Measurements from ENCODE around the gene ARHGEF19.
"Not testable (repeated sequence)": the region's sequence is repeated elsewhere in the genome, so short reads cannot be mapped to it uniquely, and the experiment has no call there.

The ARHGEF19 gene

GRCh38 chr1:16164213-16165072 lies 48.0 kb downstream of the ARHGEF19 start:
- peak; percentile 98 for DNase-seq (ENCODE audit: low spot score)

DNA sequence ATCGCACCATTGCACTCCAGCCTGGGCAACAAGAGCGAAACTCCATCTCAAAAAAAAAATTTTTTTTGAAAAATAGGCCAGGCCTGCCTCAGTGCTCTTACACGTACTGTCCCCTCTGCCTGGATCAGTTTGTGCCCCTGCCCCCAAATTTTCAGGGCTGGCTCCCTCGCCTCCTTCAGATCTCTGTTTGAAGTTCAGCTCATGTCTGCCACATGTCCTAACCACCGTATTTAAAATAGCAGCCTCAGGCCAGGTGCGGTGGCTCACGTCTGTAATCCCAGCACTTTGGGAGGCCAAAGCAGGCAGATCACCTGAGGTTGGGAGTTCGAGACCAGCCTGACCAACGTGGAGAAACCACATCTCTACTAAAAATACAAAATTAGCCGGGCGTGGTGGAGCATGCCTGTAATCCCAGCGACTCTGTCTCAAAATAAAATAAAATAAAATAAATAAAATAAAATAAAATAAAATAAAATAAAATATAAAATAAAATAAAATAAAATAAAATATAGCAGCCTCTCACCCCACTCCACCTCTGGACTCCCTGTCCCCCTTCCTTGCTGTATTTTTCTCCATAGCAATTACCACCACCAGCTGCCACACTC lies 48.7 kb downstream of the ARHGEF19 start:
- DNase-seq (ENCODE audit: low spot score): not testable (repeated sequence)

GRCh38 chr1:16162163-16162822 lies 50.2 kb downstream of the ARHGEF19 start:
- DNase-seq (ENCODE audit: low spot score): no peak

DNA sequence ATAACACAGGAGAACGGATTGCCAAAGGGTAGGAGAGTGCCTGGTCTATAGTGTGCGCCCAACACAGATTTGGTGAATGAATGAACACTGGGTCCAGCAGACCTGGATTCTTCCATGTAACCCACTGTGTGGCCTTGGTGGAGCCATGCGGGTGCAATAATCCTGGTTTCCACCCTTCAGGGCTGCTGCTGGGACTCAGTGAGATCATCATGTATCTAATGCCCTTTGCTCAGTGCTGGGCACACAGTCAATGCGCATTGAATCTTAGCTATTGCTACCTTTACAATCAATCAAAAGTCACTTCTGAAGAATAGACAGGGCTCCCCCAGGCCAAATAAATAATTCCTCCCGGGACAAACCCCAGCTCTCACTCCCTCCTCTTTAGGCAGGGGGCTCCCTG lies 50.7 kb downstream of the ARHGEF19 start:
- DNase-seq (ENCODE audit: low spot score): no peak

GRCh38 chr1:16158993-16159831 lies 53.2 kb downstream of the ARHGEF19 start:
- no peak for DNase-seq (ENCODE audit: low spot score)

- DNase-seq (ENCODE audit: low spot score): no peak
Observed at GRCh38 chr1:16158025-16158424, 54.4 kb downstream of the ARHGEF19 start.

- DNase-seq (ENCODE audit: low spot score): no peak
Observed at GRCh38 chr1:16156848-16157495, 55.5 kb downstream of the ARHGEF19 start.

- peak; percentile 92 for DNase-seq (ENCODE audit: low spot score)
Observed at GRCh38 chr1:16155537-16156410, 56.7 kb downstream of the ARHGEF19 start, which contains the start of gene EPHA2. TSS of gene EPHA2 (minus strand) at chr1:16156069. CDS start at chr1:16155932, 137 bp downstream.

- no peak for DNase-seq (ENCODE audit: low spot score)
Observed at GRCh38 chr1:16153999-16154673, 58.3 kb downstream of the ARHGEF19 start.

DNA sequence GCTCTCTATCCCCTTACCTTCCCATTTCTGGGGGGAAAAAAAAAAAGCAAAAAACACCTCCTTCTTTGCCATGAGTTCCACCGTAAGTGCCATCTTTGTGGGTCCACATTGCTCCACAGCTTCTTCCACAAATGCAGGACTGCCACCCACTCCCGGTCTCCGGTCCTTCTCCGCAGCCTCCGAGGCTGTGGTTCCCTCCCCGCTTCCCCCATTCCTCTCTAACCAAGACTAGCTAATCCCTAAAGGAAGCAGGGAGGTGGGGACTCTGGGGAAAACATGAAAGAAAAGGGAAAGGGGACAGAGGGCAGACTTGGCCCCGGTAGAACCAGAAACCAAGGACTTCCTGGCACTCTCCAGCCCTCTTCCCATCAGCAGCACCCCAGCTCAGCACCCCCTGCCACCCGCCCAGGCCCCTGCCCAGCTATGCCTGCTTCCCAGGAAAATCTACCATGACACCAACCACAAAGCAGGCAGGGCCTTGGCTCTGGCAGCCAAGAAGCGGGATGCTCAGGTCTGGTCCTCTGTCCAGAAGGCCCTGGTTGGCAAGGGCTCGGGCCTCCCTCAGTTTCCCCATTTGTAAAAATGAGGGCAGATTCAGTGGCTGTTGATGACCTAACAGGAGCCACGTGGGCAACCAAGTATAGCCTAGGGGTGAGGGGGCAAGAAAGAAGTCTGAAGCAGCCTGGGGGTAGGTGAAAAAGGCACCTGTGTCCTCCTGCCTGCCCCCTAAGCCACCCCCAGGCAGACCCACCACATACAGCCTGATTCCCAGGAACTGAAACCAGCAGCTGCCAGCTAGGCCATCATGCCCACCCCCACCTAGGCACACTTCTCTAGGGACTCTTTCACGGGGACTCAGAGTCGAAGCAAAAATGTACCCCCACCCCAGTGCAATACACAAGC lies 59.1 kb downstream of the ARHGEF19 start:
- peak; percentile 69 for DNase-seq (ENCODE audit: low spot score)

DNA sequence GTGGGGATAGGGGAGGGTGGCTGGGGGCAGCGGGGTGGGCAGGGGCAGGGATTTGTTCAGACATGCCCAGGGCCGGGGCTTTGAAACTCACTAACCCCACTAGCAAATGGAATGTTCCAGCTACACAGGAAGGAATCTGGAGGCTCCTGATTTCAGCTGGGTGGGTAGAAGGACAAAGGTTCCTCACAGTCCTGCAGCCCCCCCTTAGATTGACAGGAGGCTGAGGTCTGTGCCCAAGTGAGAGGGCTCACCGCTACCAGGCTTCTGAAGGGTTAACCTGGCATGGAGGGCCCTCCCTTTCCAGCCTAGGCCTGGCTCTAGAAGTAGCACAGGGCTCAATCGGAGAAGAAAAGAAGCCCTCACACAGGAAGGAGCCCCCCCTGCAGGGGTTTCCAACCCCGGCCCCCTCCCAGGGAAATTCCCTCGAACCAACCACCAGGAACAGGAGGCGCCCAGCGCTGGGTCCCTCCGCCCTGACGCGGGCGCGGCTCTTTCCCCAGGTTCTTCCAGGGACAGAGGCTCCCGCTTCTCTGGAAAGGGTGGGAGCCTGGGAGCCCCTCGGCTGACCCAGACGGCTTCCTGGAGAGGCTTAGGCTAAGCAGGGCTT lies 59.9 kb downstream of the ARHGEF19 start:
- DNase-seq (ENCODE audit: low spot score): peak; percentile 67

- DNase-seq (ENCODE audit: low spot score): no peak
Observed at GRCh38 chr1:16151995-16152384, 60.5 kb downstream of the ARHGEF19 start.

DNA sequence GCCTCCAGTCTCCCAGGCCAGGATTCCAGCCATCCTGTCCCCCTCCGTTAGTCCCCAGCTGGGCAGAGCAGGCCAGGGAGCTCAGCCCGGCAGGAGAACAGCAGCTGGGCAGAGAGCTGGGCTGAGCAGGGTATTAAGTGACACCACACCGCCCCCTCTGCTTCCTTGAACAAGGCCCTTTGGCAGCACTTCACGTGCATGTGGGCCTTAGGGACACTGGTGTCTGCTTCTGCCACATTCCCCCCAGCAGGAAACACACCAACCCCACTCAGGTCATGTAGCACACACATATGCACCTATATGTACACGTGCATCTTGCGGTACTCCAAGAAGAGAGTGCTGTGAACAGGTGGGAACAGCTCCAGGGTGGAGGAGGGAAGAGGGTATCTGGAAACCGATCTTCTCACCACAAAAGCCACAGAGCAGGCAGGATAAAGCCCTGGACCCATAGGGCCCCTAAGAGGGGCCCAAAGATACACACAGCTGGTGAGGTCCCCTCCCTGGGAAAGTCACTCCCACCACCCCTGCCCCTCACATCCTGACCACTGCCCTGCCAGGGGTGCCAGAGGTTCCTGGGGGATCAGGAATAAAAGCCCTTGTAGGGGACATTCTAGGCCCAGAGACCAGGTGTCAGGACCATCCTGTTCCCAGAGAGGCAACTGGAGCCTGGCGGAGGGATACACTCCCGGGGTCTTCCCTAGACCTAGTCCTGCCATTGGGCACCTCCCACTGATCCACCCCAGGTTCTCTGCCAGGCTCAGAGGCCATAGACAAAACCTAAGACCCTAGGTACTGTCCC lies 61.1 kb downstream of the ARHGEF19 start:
- DNase-seq (ENCODE audit: low spot score): peak; percentile 74

DNA sequence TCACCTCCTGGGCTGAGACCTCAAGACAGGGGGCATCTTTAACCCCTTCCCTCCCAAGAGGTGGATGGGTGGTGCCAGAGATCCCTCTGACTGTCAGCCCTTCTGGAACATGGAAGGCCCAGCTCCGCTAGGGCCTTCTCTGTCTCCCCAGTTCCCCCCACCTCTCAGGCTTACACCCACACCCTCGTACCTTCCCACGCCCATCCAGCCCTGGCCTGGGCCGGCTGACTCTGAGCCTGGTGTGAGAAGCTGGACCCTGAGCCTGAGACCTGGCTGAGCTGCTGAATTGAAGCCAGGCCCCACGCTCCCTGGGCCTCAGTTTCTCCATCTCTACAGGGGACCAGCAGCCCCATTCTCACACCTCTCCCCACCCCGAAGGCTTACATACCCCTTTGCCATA lies 61.9 kb downstream of the ARHGEF19 start:
- DNase-seq (ENCODE audit: low spot score): no peak

DNA sequence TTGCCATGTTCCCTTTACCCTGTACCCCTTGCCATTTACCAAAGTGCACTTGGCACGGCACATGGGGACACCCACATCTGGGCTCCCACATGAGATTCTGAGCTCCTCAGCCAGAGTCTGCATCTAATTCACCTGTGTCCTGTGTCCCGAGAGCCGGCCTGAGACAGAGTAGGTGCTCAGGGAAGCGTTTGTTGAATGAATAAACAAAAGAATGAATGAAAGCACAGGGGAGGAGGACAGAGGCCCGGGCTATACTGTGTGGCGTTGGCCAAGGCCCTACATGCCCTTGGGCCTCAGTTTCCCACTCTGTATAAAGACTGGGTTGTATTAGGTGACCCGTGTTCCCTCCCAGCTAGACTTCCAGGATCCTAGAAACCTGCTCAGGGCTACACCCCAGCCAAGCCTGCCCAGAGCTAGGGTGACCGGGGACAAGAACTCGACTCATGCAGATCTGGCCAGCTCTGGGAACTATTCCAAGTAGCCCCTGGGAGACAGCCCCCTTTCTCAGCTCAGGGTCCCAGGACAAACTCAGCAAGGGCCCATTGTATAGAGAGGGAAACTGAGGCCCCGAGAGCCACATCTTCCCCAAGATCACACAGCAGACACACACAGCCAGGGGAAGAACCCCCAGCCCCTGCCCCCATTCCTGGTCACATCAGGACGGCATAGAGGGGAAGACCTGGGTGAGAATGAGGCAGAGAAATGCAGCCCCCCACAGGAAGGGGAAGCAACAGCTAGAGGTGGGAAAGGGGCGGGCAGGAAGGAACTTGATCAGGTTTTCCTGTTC lies 62.6 kb downstream of the ARHGEF19 start:
- DNase-seq (ENCODE audit: low spot score): no peak

DNA sequence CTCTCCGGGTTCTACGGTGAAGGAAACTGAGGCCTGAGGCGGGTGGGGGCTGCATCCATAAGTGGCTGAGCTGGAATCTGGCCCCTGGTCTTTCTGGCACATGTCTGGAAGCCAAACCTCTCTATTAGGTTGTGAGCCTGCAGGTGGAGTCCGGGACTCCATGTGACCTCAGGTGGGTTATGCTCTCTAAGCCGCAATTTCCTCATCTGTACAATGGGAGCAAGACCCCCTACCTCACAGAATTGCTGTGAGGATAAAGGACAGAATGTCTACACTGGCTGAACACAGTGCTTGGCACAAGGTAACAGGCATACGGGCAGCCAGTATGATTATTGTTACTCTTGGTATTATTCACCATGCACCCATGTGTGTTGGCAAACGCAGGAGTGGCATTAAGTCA lies 63.3 kb downstream of the ARHGEF19 start:
- no peak for DNase-seq (ENCODE audit: low spot score)

Measured in hepatic stellate cell (primary cell).